DMS 273 (cell line): ENCODE measurements around the gene KRT32.

ENCODE experiments used
- DNase-seq: peaks from one replicate; lab custom pipeline; 2025; ENCODE audit not compliant: unreplicated experiment; lab: John Stamatoyannopoulos, UW

Gene KRT32

DNA sequence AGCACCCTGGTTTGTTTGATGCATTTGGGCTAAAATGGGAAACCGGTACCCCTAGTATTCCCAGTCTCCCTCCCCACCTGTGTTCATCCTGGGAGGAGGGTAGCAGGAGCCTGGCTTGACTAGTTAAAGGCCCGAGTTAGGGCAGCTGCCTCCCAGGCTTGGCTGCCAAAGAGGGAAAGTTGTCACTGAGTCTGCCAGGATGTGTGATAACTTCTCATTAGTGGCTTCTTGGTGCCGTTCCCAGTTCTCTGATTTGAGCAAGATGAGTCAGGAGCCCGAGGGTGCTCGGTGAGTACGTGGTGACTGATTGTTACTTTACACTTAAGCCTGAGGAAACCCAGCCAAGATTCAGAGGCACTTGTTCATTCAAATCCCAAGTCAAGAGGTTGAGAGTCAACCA, 2.5 kb downstream of the KRT32 start:
- peak; percentile 67 for DNase-seq

GRCh38 chr17:41464173-41464572, 3.0 kb downstream of the KRT32 start:
- no peak for DNase-seq

DNA sequence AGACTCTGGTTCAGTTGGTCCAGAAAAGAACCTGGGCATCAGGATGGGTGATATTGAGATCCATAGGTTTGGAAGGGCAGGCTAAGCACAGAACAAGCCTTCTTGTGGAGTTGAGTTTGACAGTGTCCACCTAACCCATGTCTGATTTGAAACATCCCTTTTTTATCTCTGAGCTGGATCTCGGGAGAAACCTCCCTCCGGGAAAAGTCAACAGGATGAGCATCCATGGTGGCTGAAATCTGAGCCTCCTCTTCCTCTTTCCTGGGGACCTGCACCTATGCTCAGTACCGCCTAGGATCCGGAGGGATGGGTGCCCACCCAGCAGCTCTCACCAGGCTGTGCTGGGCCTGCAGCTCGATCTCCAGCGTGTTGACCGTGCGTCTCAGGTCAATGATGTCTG, 3.4 kb downstream of the KRT32 start:
- no peak for DNase-seq

DNA sequence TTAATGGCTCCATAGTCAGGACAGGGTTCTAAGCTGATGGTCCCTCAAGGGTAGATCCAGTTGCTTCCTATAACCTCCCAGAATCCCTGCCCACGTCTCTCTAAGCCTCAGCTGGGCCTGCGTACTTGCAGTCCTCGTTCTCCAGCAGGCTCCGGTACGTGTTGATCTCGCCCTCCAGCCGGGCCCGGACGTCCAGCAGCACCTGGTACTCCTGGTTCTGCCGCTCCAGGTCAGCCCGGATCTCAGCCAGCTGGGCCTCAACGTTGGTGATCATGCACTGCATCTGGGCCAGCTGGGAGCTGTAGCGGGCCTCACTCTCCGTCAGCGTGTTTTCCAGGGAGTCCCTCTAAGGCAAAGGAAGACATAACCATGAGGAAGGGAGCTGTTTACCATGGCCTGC, 4.5 kb downstream of the KRT32 start:
- no peak for DNase-seq

DNA sequence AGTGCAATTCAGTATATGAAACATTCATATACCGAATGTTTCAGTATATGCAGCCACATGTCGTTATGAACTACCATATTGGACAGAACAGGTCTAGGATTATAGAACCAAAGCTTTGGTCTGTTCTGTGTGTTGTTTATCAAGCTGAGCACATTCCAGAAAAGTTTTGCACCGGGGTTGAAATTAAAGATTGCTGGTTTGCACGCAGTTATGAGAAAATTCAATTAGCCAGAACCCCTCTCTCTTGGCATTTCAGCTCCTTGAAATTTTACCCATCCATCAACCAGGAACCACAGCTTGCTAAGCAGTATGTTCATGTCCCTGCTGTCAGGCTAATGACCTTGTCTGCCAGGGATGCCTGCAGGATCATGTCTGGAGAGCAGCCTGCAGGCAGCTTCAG, 9.5 kb downstream of the KRT32 start:
- DNase-seq: no peak

- DNase-seq: peak; percentile 28
Observed at GRCh38 chr17:41456204-41456603, 11.0 kb downstream of the KRT32 start.

DNA sequence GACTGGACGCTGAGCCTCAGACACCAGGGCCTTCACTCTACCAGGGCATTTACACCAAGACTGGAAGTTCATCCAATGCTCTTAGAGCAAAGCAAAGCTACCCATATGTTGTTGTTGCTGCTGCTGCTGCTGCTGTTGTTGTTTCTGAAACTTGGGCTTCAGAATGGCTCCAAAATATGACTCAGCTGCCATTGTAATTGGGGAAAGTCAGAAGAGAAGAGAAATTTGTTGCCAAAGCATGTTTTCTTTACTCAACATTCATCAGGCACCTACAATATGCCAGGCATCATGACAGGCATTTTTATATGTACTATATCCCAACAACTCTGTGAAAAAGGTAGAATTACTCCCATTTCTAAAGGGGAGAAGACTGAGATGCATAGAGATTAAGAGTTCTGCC, 11.9 kb downstream of the KRT32 start:
- DNase-seq: no peak

DNA sequence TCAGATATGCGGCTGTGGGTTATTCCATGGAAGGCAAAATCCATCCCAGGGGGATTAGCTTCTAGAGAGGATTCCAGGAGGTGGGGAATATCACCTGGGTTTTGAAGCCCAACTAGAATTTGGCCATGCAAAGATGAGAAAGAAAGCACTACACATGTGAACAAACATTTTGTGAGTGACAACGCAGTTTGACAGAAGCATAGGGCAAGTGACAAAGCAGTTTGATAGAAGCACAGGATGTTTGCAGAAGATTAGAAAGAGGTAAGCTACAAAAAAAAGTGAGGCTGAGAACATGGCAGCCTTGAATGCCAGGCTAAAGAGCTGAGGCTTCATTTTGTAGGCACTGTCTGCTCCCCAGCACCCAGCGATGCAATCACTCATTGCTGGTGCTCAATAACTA, 14.1 kb downstream of the KRT32 start:
- DNase-seq: no peak

GRCh38 chr17:41452281-41452680, 14.9 kb downstream of the KRT32 start:
- DNase-seq: no peak

DNA sequence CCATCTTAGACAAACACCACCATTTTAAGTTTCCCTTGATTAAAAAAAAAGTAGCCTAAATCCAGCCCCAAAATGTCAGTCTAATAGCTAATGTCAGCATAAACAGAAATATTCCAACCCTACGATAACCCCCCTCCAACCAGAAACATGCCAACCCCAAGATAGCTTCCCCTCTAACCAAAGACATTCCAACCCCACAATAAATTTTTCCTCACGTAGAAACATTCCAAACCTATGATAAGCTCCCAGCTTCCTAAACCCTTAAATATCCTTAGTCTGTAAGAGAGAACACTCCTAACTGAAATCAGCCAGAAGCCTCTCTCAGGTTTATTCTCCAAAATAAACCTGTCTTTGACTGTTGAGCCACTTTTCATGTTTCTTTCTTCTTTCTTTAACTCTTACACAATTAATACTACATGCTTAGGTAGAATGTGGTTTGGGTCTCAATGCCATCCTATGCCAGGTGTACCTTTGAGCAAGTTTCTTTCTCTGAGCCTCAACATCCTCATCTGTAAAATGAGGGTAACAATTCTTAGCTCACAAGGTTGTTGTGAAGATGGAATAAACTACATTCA, 15.9 kb downstream of the KRT32 start:
- DNase-seq: no peak

DNA sequence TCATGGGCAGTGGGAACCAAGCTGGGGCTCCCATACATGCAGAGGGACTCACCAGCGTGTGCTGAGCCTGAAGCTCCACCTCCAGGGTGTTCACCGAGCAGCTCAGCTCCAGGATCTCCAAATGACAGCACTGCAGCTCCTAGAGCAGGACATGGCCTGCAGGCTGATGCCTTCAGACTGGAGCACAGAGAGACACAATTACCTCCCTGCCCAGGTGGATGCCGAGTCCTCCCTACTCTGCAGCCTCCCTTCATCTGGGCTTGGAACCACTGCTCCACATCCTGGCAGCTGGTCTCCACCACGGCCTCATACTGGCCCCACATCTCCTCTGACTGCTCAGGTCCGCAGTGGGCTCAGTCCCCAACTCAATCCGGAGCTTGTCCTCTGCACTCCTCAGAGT, 18.2 kb downstream of the KRT32 start:
- no peak for DNase-seq

GRCh38 chr17:41448506-41448905, 18.7 kb downstream of the KRT32 start:
- no peak for DNase-seq

DNA sequence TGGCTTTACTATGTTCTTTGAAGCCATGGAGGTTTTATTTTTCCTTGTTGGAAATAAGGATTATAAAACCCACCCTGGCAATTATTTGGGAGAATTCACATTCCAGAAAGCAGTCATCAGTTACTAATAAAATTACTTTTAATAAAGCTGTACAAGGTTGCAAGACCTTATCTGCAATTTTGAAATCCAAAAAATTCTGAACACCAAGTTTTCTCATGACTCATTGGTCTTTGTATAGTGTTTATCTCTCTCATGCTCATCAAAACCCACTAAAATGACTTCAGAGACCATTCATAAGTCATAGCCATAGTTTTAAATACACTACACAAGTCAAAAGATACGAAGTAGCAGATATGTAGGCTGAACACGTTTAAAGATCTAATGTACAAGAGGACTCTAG, 20.4 kb downstream of the KRT32 start:
- DNase-seq: no peak

- DNase-seq: no peak
Observed at GRCh38 chr17:41444640-41445039, 22.5 kb downstream of the KRT32 start.

DNA sequence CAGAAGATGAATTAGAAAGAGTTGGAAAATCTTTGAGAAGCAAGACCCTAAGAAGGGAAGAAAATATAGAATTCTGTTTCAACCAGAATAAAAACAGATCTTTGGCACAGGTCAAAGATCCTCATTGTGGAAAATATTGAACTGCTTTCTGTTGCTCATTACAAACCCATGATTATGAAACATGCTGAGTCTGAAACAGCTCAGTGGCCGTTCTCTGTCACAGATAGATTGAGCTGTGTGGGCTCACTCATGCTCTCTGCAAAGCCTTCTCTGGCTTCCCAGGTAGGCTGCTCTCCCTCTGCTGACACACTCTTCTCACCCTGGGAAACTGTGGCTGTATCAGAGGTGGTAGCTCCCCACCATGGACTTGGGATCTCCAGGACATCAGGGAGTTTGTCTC, 23.0 kb downstream of the KRT32 start:
- no peak for DNase-seq

DNA sequence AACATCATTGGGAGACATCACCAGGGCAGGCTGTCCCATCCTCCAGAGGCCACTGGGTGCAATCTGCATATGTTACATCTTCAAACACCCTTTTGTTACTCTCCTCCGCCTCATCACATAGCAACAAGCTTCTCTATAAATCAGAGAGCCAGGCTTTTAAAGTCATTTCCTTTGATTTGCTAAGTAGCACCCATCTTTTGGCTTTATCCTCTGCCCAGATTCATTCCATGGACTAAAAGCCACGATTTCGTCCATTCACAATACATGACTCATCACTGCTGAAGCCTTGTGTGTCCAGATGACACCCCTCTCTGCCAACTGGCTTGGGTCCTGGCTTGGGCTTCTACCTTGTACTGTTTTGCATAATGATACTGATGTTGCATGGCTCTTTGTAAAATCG, 24.4 kb downstream of the KRT32 start:
- no peak for DNase-seq

DNA sequence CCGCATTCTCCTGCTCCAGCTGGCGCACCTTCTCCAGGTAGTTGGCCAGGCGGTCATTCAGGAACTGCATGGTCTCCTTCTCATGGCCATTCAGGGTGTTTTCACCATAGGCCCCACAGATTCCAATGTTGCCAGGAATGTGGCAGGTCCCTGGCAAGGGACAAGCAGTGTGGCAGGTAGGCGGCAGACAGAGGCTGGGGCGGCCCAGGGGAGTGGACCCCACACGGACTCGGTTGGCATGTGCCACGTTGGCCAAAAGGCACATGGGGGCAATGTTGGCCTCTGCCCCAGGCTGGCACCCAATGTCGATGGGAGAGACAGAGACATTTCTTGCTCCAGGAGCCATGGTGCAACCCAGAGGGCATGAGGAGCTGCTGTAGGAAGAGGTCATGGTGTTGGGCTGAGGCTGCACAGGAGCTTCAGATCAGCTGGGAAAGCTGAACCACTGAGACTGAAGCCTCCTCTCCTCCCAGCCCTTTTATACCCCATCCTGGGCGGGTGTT, 26.6 kb downstream of the KRT32 start, which contains the start of gene KRT38:
KRT38 (minus strand) TSS at position 453 of the 503 bp plus-strand sequence; CDS start at position 391, 62 bp downstream.
- DNase-seq: no peak

- DNase-seq: no peak
Observed at GRCh38 chr17:41439375-41439774, 27.8 kb downstream of the KRT32 start.

DNA sequence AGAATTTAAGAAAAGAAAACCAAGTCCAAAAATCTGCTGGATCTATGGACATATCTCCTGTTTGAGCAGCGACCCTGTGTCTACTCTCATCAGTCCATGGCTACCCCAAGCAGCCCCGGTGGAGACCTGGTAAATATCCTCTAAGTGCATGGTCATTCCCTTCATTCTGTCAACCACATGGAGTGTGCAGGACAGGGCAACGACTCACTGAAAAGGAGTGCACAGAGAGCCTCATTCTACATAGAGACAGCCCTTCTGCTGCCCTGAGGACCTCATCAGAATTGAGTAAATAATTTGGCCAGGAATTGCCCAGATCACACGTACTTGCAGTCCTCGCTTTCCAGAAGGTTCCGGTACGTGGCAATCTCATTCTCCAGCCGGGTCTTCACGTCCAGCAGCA, 29.4 kb downstream of the KRT32 start:
- no peak for DNase-seq

GRCh38 chr17:41437254-41437653, 29.9 kb downstream of the KRT32 start:
- no peak for DNase-seq

GRCh38 chr17:41434415-41434814, 32.8 kb downstream of the KRT32 start:
- no peak for DNase-seq

GRCh38 chr17:41434005-41434404, 33.2 kb downstream of the KRT32 start:
- no peak for DNase-seq

GRCh38 chr17:41433586-41433985, 33.6 kb downstream of the KRT32 start:
- no peak for DNase-seq
